Activated T-helper 1 cell treated with anti-CD3 and anti-CD28 coated beads, Interleukin-12 subunit alpha, Interleukin-12 subunit beta, Interleukin-2, Interleukin-4 antibody, amounts not matched to agents 30 ng/mL and 10 ng/mL and 1 ng/mL, durations not matched to agents 14 hours and 24 hours and 36 hours (primary cell): Measurements from ENCODE around the gene TPH1. TPM values are rescaled to one million over a fixed set of nuclear protein-coding genes. Genes with fewer than 3 reads are reported as not detected.

Experiments used
- total RNA-seq: library from RNA; stranded (reverse); gene quantifications from 2 replicates; pipeline ENCODE4 v1.2.3, GENCODE V29; 2022

Gene TPH1
- total RNA-seq, 1 donor from 2014 or later: 0.49 TPM

Other genes with a start within 250 kb of the TPH1 start
- gene SERGEF, start 33.2 kb downstream of the TPH1 start, total RNA-seq: 24.5 and 32.8 TPM in 2 replicates
- gene SAAL1, start 59.8 kb upstream of the TPH1 start, total RNA-seq: 42.5 and 42.9 TPM in 2 replicates
- not detected in 2 replicates for gene MRGPRX3, start 86.3 kb upstream of the TPH1 start, total RNA-seq
- gene MRGPRX4, start 126.6 kb upstream of the TPH1 start, total RNA-seq: not detected in 2 replicates
- gene SAA4, start 190.5 kb upstream of the TPH1 start, total RNA-seq: not detected in 2 replicates
- gene SAA2, start 202.4 kb upstream of the TPH1 start, total RNA-seq: not detected in 2 replicates
- not detected in 2 replicates for gene SAA1, start 220.0 kb upstream of the TPH1 start, total RNA-seq